ENCODE results near the gene SPTBN4.

DNA sequence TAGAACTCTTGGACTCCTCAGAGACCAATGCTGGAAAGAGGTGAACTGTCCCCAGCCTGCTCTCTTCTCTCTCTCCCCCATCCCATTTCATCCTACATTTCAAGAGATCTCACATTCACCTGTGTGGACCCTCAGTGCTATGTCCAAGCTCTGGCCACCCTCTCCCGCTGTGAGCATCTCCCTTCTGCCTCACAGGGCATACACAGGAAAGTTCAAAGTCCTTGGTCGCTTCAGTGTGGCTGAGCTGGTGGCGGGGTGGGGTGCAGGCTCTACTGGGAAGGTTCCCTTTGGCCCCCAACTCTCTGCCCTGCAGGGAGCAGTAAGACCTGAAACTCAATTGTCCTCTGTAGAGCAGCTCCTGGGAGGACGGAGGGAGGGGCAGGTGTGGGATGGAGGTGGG is 27.0 kb downstream of the SPTBN4 start:
- TF ChIP-seq CTCF (conservative IDR thresholded peaks at IDR 0.05): no peak
- TF ChIP-seq EZH2 (IDR thresholded peaks at IDR 0.05; ENCODE audit: low read depth): no peak

All from PC-9 (cell line).